ENCODE measurements around the gene EHMT2. TPM values are rescaled to one million over a fixed set of nuclear protein-coding genes. Genes with fewer than 3 reads are reported as not detected.

Gene EHMT2
- total RNA-seq, 1 donor from 2014 or later, result 14.5 TPM

GRCh38 chr6:31879143-31879542 lies 18.4 kb downstream of the EHMT2 start:
- FAIRE-seq (no peak), DNase-seq (ENCODE audit: low read depth) (peak; percentile 52)
- peak overlapping the region; percentile 13 for H3K4me3 ChIP-seq (ENCODE audit: low read depth, low read length)

GRCh38 chr6:31878726-31879125 lies 18.8 kb downstream of the EHMT2 start, which contains the start of gene SLC44A4:
TSS of gene SLC44A4 (minus strand) at chr6:31878997. CDS start at chr6:31878980, 17 bp downstream.
- peak; percentile 38 for DNase-seq (ENCODE audit: low read depth)
- peak within 1 kb of the TSS; percentile 13 for H3K4me3 ChIP-seq (ENCODE audit: low read depth, low read length)
- H3K27me3 ChIP-seq (ENCODE audit: control insufficient read depth, insufficient read depth, low read length), result no peaks in the 10 kb centered on the region
- TF ChIP-seq CTCF (IDR thresholded peaks at IDR 0.05; ENCODE audit: insufficient read depth, low read length, severe bottlenecking), result no peak
- H3K36me3 ChIP-seq (ENCODE audit: control insufficient read depth, insufficient read depth, low read length), result peaks cover 15% of the 10 kb centered on the region
- FAIRE-seq, result no peak

More at GRCh38 chr6:31879143-31879542, 18.4 kb downstream of the EHMT2 start:
- Histone ChIP-seq H3K36me3 (ENCODE audit: control insufficient read depth, insufficient read depth, low read length) (peaks cover 15% of the 10 kb centered on the region), H3K27me3 (ENCODE audit: control insufficient read depth, insufficient read depth, low read length) (no peaks in the 10 kb centered on the region)
- no peak for TF ChIP-seq CTCF (IDR thresholded peaks at IDR 0.05; ENCODE audit: insufficient read depth, low read length, severe bottlenecking)

- FAIRE-seq (no peak), DNase-seq (ENCODE audit: low read depth) (no peak)
- no peaks in the 10 kb centered on the region for H3K27me3 ChIP-seq (ENCODE audit: control insufficient read depth, insufficient read depth, low read length)
- peak overlapping the region; percentile 13 for H3K4me3 ChIP-seq (ENCODE audit: low read depth, low read length)
- H3K36me3 ChIP-seq (ENCODE audit: control insufficient read depth, insufficient read depth, low read length), result peaks cover 11% of the 10 kb centered on the region
- no peak for TF ChIP-seq CTCF (IDR thresholded peaks at IDR 0.05; ENCODE audit: insufficient read depth, low read length, severe bottlenecking)
These were observed 19.3 kb downstream of the EHMT2 start for GRCh38 chr6:31878222-31878621.

- DNase-seq (ENCODE audit: low read depth), result no peak
- peaks cover 6% of the 10 kb centered on the region for H3K36me3 ChIP-seq (ENCODE audit: control insufficient read depth, insufficient read depth, low read length)
- no peaks in the 10 kb centered on the region for H3K27me3 ChIP-seq (ENCODE audit: control insufficient read depth, insufficient read depth, low read length)
- no peak for TF ChIP-seq CTCF (IDR thresholded peaks at IDR 0.05; ENCODE audit: insufficient read depth, low read length, severe bottlenecking)
- no peak for FAIRE-seq
- H3K4me3 ChIP-seq (ENCODE audit: low read depth, low read length), result no peak overlapping the region
These were observed 19.8 kb downstream of the EHMT2 start for GRCh38 chr6:31877651-31878161.

GRCh38 chr6:31877125-31877650 lies 20.3 kb downstream of the EHMT2 start:
- no peak for TF ChIP-seq CTCF (IDR thresholded peaks at IDR 0.05; ENCODE audit: insufficient read depth, low read length, severe bottlenecking)
- H3K27me3 ChIP-seq (ENCODE audit: control insufficient read depth, insufficient read depth, low read length), result no peaks in the 10 kb centered on the region
- H3K36me3 ChIP-seq (ENCODE audit: control insufficient read depth, insufficient read depth, low read length), result peaks cover 2% of the 10 kb centered on the region
- DNase-seq (ENCODE audit: low read depth) (no peak), FAIRE-seq (no peak)
- no peak overlapping the region for H3K4me3 ChIP-seq (ENCODE audit: low read depth, low read length)

GRCh38 chr6:31876357-31876756 lies 21.1 kb downstream of the EHMT2 start:
- no peak overlapping the region for H3K4me3 ChIP-seq (ENCODE audit: low read depth, low read length)
- FAIRE-seq (no peak), DNase-seq (ENCODE audit: low read depth) (no peak)
- H3K36me3 ChIP-seq (ENCODE audit: control insufficient read depth, insufficient read depth, low read length), result peaks cover 2% of the 10 kb centered on the region
- H3K27me3 ChIP-seq (ENCODE audit: control insufficient read depth, insufficient read depth, low read length), result no peaks in the 10 kb centered on the region
- TF ChIP-seq CTCF (IDR thresholded peaks at IDR 0.05; ENCODE audit: insufficient read depth, low read length, severe bottlenecking), result no peak
